Small intestine (tissue), 7 donors: ENCODE results near the gene CNTD1. TPM values are rescaled to one million over a fixed set of nuclear protein-coding genes. Genes with fewer than 3 reads are reported as not detected.
A peak's percentile ranks its signal among the peaks of the same experiment; 100 is the strongest.

Source experiments
- DNase-seq, 2 donors: peaks; one replicate each; pipeline versions ENCODE4 v3.0.0 to v3.0.0-alpha.2; 2013
- FAIRE-seq: peaks from 2 replicates; lab custom pipeline; 2012; peaks lifted over from hg19 to GRCh38; lab: Jason Lieb, UNC
- H3K27ac ChIP-seq, 3 donors: one replicate each; pipeline ENCODE4 v1.5.1; 2013; ENCODE audit warnings: low read length in 2 of 3, mild to moderate bottlenecking in 2 of 3, control low read depth in 1 of 3, inconsistent platforms in 1 of 3, low read depth in 1 of 3, moderate library complexity in 1 of 3
- H3K27me3 ChIP-seq, 3 donors: one replicate each; pipeline ENCODE4 v1.6.1; 2013; ENCODE audit warnings: low read length in 3 of 3, inconsistent platforms in 1 of 3; ENCODE audit not compliant: control insufficient read depth in 3 of 3, insufficient read depth in 3 of 3
- H3K36me3 ChIP-seq, 3 donors: one replicate each; pipeline ENCODE4 v1.6.1; 2013; ENCODE audit warnings: low read length in 3 of 3, inconsistent platforms in 1 of 3, low read depth in 1 of 3, mild to moderate bottlenecking in 1 of 3, moderate library complexity in 1 of 3; ENCODE audit not compliant: control insufficient read depth in 3 of 3, insufficient read depth in 2 of 3
- H3K4me1 ChIP-seq, 3 donors: one replicate each; pipeline ENCODE4 v1.6.1; 2013; ENCODE audit warnings: low read length in 2 of 3, inconsistent platforms in 1 of 3, low read depth in 1 of 3, mild to moderate bottlenecking in 1 of 3, moderate library complexity in 1 of 3; ENCODE audit not compliant: control insufficient read depth in 3 of 3, insufficient read depth in 2 of 3
- H3K4me3 ChIP-seq, 3 donors: one replicate each; pipeline ENCODE4 v1.5.1; 2013; ENCODE audit warnings: low read length in 3 of 3, control low read depth in 1 of 3, inconsistent platforms in 1 of 3, low read depth in 1 of 3, mild to moderate bottlenecking in 1 of 3, moderate library complexity in 1 of 3
- H3K9me3 ChIP-seq, 2 donors: one replicate each; pipeline ENCODE4 v1.6.1; 2013; ENCODE audit warnings: low read depth in 1 of 2, low read length in 1 of 2; ENCODE audit not compliant: control insufficient read depth in 2 of 2, insufficient read depth in 1 of 2
- WGBS, 3 donors: extraction: QIAGEN DNeasy Blood & Tissue Kit; methylation state at CpG; one replicate each; pipeline ENCODE4 v1.1.7; 2013; 5-methylcytosine and 5-hydroxymethylcytosine counted together
- polyA plus RNA-seq, 4 donors: library from polyadenylated mRNA; stranded (reverse) in 3 of 4; unstranded in 1 of 4; fragments of 200-250 nt in 3 of 4; fragments of 120-200 nt in 1 of 4; gene quantifications; one replicate each; pipeline versions ENCODE4 v1.2.1 to v1.2.3, GENCODE V29; 2013
- donor health status: healthy with polysubstance abuse.
- donor health status: control.
- donor health status: control.
- donor health status: Bipolar disorder and iron deficiency.
- donor health status: healthy.

Gene CNTD1
- polyA plus RNA-seq, 4 donors = 0.52 to 2.3 TPM; not detected in 2

- Histone ChIP-seq H3K27me3 (no peaks in the 10 kb centered on the region), H3K36me3 (peaks cover 0 to 2% (median 0%) of the 10 kb centered on the region in 3 donors), H3K4me3 (no peak overlapping the region), H3K4me1 (peaks cover 2 to 39% (median 4%) of the 10 kb centered on the region in 3 donors), H3K9me3 (no peaks in the 10 kb centered on the region), H3K27ac (peak overlapping the region in 2 of 3 donors; percentile 18 to 77)
- DNase-seq (peak; percentile 64 to 83), FAIRE-seq (no peak)
- 25 to 78% (median 52%) methylated on average over 1 of the region's 1 CpG for whole genome bisulfite sequencing, 3 donors
Measured at GRCh38 chr17:42804918-42805367, 6.3 kb downstream of the CNTD1 start.

DNA sequence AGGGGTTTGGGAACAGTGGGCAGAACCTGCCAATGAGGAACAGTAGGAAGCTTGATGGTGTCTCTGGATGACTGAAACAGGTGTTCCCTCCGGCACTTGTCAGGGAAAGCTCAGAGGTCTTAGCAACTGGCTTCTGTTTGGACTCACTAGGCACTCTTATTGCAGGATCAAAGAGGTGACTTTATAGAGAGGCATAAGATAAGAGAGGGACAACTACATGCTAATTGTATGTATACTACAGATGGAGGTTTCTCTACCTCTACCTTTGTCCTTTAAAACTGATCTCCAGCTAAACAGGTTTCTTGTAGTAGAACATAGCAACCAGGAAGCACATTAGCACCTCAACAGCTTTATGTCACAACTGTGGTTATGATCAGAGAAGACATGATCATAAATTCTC is 7.6 kb downstream of the CNTD1 start:
- peak overlapping the region in 2 of 3 donors; percentile 53 to 77 for H3K27ac ChIP-seq
- no peaks in the 10 kb centered on the region for H3K9me3 ChIP-seq
- no peaks in the 10 kb centered on the region for H3K27me3 ChIP-seq
- no peak overlapping the region for H3K4me3 ChIP-seq
- peaks cover 2 to 39% (median 4%) of the 10 kb centered on the region in 3 donors for H3K4me1 ChIP-seq
- 21 to 66% (median 45%) methylated on average over 1 of the region's 1 CpG for WGBS, 3 donors
- peak; percentile 87 to 89 for DNase-seq
- H3K36me3 ChIP-seq = peaks cover 0 to 2% (median under 1%) of the 10 kb centered on the region in 3 donors
- FAIRE-seq = no peak

DNA sequence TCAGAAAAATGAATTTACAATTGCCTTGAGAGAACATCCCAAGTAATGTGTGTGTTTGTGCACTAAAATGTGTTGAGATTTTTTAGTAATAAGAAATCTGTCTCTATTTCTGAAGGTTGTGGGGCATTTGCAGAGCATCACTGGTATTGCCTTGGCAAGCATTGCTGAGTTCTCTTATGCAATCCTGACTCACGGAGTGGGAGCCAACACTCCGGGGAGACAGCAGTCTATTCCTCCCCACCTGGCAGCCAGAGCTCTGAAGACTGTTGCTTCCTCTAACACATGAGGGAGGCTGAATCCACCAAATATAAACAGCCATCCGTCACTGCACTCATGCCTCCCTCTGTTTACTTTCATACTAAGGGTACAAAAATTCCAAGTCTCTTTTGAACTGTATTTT is 10.6 kb downstream of the CNTD1 start:
- Histone ChIP-seq H3K27ac (no peak overlapping the region), H3K27me3 (no peaks in the 10 kb centered on the region), H3K4me3 (no peak overlapping the region), H3K36me3 (peaks cover 4 to 14% (median 5%) of the 10 kb centered on the region in 3 donors), H3K9me3 (no peaks in the 10 kb centered on the region), H3K4me1 (peaks cover 0 to 22% (median 4%) of the 10 kb centered on the region in 3 donors)
- 29 to 44% (median 40%) methylated on average over 3 of the region's 3 CpGs for WGBS, 3 donors
- no peak for DNase-seq
- FAIRE-seq = no peak

DNA sequence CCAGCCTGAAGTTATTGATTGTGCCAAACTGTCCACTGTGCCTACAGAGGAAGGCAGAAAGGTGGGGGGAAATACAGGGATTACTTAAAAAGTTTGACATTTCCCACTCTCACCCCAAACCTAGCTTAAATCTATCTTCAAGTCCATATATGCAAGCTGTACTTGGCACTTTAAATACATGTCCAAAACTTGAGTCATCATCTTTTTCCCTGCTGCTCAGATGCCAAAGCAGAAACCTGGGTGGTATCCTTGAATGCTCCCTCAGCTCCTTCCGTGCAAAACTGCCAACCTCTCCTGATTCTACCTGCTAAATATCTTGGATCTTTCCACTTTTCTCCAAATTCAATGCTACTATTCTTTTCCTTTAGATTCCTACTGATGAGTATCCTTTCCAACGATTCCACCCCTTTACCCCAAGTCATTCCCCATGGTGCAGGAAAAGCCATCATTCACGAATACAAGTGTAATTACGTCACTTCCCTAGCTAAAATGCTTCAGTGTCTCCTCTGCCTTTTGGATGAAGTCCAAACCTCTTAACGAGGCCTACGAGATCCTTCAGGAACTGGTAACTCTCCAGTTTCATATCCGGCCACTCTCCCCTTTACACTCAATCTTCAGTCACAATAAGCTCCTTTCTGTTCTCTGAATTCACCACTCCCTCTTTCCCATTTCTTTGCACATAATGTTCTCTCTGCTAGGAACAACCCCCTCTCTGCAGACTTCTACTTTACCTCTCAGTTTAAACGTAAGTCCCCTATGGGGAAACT is 16.2 kb downstream of the CNTD1 start:
- WGBS, 3 donors = 57 to 84% (median 81%) methylated on average over 8 of the region's 8 CpGs
- FAIRE-seq = no peak
- H3K4me3 ChIP-seq = no peak overlapping the region
- peak overlapping the region in 1 of 3 donors; percentile 20 for H3K27ac ChIP-seq
- no peaks in the 10 kb centered on the region for H3K27me3 ChIP-seq
- DNase-seq = no peak
- H3K9me3 ChIP-seq = no peaks in the 10 kb centered on the region
- no peaks in the 10 kb centered on the region for H3K4me1 ChIP-seq
- H3K36me3 ChIP-seq = peaks cover 22 to 49% (median 27%) of the 10 kb centered on the region in 3 donors

- FAIRE-seq (no peak), DNase-seq (no peak)
- no peaks in the 10 kb centered on the region for H3K27me3 ChIP-seq
- H3K4me3 ChIP-seq = no peak overlapping the region
- 57 to 61% (median 60%) methylated on average over 1 of the region's 1 CpG for WGBS, 3 donors
- H3K27ac ChIP-seq = no peak overlapping the region
- H3K36me3 ChIP-seq = peaks cover 17 to 59% (median 28%) of the 10 kb centered on the region in 3 donors
- no peaks in the 10 kb centered on the region for H3K4me1 ChIP-seq
- no peaks in the 10 kb centered on the region for H3K9me3 ChIP-seq
Measured at GRCh38 chr17:42817866-42818265, 19.2 kb downstream of the CNTD1 start.

GRCh38 chr17:42818379-42818778 is 19.7 kb downstream of the CNTD1 start:
- no peak for FAIRE-seq
- H3K36me3 ChIP-seq = peaks cover 17 to 59% (median 28%) of the 10 kb centered on the region in 3 donors
- no peak overlapping the region for H3K4me3 ChIP-seq
- H3K9me3 ChIP-seq = no peaks in the 10 kb centered on the region
- H3K4me1 ChIP-seq = peaks cover 0 to under 1% (median 0%) of the 10 kb centered on the region in 3 donors
- DNase-seq = no peak
- H3K27me3 ChIP-seq = no peaks in the 10 kb centered on the region
- H3K27ac ChIP-seq = no peak overlapping the region
- WGBS, 3 donors = 78 to 94% (median 81%) methylated on average over 5 of the region's 5 CpGs

DNA sequence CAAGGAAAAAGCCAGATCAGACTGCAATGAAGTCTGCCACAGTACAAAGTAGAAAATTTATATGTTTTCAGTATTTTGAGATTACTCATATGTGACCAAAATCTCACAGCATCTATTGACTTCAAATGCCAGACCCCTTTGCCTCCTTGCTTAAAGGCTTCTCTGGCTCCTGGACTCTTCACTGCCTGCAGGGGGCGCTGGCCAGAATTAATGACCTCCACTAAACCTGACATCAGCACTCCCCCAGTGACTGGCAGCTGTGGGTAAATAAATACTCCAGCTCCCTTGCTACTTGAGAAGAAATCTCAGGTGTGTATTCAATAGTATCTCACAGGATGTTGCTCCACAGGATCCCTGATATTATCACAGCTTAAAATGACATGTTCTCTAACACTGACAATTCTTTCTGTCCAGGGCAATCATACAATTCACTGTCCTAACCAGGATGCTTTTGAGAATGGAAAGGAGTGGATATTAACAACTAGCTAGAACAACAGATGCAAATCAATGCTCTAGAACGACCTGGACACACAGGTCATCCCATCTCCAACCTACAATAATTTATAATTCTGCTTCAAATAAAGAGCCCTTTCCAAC is 21.4 kb downstream of the CNTD1 start:
- Histone ChIP-seq H3K36me3 (peaks cover 17 to 54% (median 23%) of the 10 kb centered on the region in 3 donors), H3K4me3 (no peak overlapping the region), H3K27me3 (no peaks in the 10 kb centered on the region), H3K4me1 (peaks cover 0 to 3% (median 0%) of the 10 kb centered on the region in 3 donors), H3K9me3 (no peaks in the 10 kb centered on the region), H3K27ac (no peak overlapping the region)
- DNase-seq = peak; percentile 66 to 74
- FAIRE-seq = no peak
- WGBS, 3 donors = 27 to 31% (median 28%) methylated on average over 2 of the region's 2 CpGs

DNA sequence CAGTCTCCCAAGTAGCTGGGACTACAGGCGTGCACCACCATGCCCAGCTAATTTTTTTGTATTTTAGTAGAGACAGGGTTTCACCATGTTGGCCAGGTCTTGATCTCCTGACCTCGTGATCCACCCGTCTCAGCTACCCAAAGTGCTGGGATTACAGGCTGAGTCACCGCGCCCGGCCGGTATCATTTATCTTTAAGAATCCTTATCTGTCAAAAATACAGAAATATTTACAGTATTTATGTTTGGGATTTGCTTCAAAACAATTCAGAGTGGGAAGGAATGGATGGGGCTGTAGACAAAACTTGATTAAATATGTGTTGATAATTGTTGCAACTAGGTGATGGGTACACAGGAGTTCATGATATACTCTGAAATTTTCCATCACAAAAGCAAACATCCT is 22.5 kb downstream of the CNTD1 start:
- no peak for DNase-seq
- H3K9me3 ChIP-seq = no peaks in the 10 kb centered on the region
- WGBS, 3 donors = 88 to 92% (median 89%) methylated on average over 7 of the region's 7 CpGs
- H3K4me1 ChIP-seq = peaks cover 0 to 3% (median 0%) of the 10 kb centered on the region in 3 donors
- no peaks in the 10 kb centered on the region for H3K27me3 ChIP-seq
- no peak for FAIRE-seq
- no peak overlapping the region for H3K27ac ChIP-seq
- H3K4me3 ChIP-seq = no peak overlapping the region
- H3K36me3 ChIP-seq = peaks cover 11 to 49% (median 15%) of the 10 kb centered on the region in 3 donors
